Erythroblast (primary cell): Measurements from ENCODE around the gene GNAZ.

ENCODE experiments used
- GATA1 ChIP-seq: IDR thresholded peaks from 2 replicates; pipeline ENCODE4 v1.6.1; 2011; ENCODE audit warnings: low read depth, mild to moderate bottlenecking, control low read depth, low read length, moderate library complexity
- POLR2A ChIP-seq: IDR thresholded peaks from 2 replicates; pipeline ENCODE4 v1.6.1; 2011; ENCODE audit warnings: mild to moderate bottlenecking, low read length

- no peak for TF ChIP-seq POLR2A
- TF ChIP-seq GATA1: no peak
Measured at GRCh38 chr22:23163665-23164064, 93.3 kb downstream of the GNAZ start.
